ENCODE measurements around the gene RTN4. TPM values are rescaled to one million over a fixed set of nuclear protein-coding genes. Genes with fewer than 3 reads are reported as not detected.

Gene RTN4
- polyA plus RNA-seq, 1 experiment = 219 TPM

GRCh38 chr2:54964816-54965215 lies 85.4 kb downstream of the RTN4 start:
- no peak for DNase-seq (ENCODE audit: low read depth)
- ChIA-PET POLR2A (no interaction called here), CTCF (no interaction called here)
- Histone ChIP-seq H3K36me3 (ENCODE audit: control insufficient read depth, insufficient read depth, low read length) (peaks cover 4% of the 10 kb centered on the region; the same call in 1 of the 2 replicates), H3K4me3 (ENCODE audit: low read depth, low read length) (no peak overlapping the region), H3K27me3 (ENCODE audit: control insufficient read depth, insufficient read depth, low read length) (no peaks in the 10 kb centered on the region)
- no peak for TF ChIP-seq CTCF (IDR thresholded peaks at IDR 0.05; ENCODE audit: insufficient read depth, low read depth, low read length)

GRCh38 chr2:54964271-54964670 lies 86.0 kb downstream of the RTN4 start:
- Histone ChIP-seq H3K27me3 (ENCODE audit: control insufficient read depth, insufficient read depth, low read length) (no peaks in the 10 kb centered on the region), H3K36me3 (ENCODE audit: control insufficient read depth, insufficient read depth, low read length) (peaks cover 4% of the 10 kb centered on the region; the same call in 1 of the 2 replicates), H3K4me3 (ENCODE audit: low read depth, low read length) (no peak overlapping the region)
- POLR2A ChIA-PET = no interaction called here
- no peak for DNase-seq (ENCODE audit: low read depth)
- no peak for TF ChIP-seq CTCF (IDR thresholded peaks at IDR 0.05; ENCODE audit: insufficient read depth, low read depth, low read length)
- CTCF ChIA-PET = no interaction called here

- ChIA-PET CTCF (interaction anchor here (0.9 to 1.2 kb wide), 2 partner anchors 11 to 205 kb away, joined by 3 read pairs; no protein-coding TSS in a partner anchor), POLR2A (no interaction called here)
- Histone ChIP-seq H3K4me3 (ENCODE audit: low read depth, low read length) (no peak overlapping the region), H3K27me3 (ENCODE audit: control insufficient read depth, insufficient read depth, low read length) (no peaks in the 10 kb centered on the region), H3K36me3 (ENCODE audit: control insufficient read depth, insufficient read depth, low read length) (peaks cover 4% of the 10 kb centered on the region; the same call in 1 of the 2 replicates)
- no peak for DNase-seq (ENCODE audit: low read depth)
- TF ChIP-seq CTCF (IDR thresholded peaks at IDR 0.05; ENCODE audit: insufficient read depth, low read depth, low read length) = no peak
Measured at GRCh38 chr2:54963476-54963875, 86.8 kb downstream of the RTN4 start.

GRCh38 chr2:54962935-54963440 lies 87.3 kb downstream of the RTN4 start:
- CTCF ChIA-PET = interaction anchor here (0.9 to 1.2 kb wide), 2 partner anchors 11 to 205 kb away, joined by 3 read pairs; no protein-coding TSS in a partner anchor
- Histone ChIP-seq H3K4me3 (ENCODE audit: low read depth, low read length) (no peak overlapping the region), H3K36me3 (ENCODE audit: control insufficient read depth, insufficient read depth, low read length) (peaks cover 2% of the 10 kb centered on the region; the same call in 1 of the 2 replicates), H3K27me3 (ENCODE audit: control insufficient read depth, insufficient read depth, low read length) (no peaks in the 10 kb centered on the region)
- no peak for TF ChIP-seq CTCF (IDR thresholded peaks at IDR 0.05; ENCODE audit: insufficient read depth, low read depth, low read length)
- POLR2A ChIA-PET = no interaction called here
- no peak for DNase-seq (ENCODE audit: low read depth)

- peaks cover 2% of the 10 kb centered on the region; the same call in 1 of the 2 replicates for H3K36me3 ChIP-seq (ENCODE audit: control insufficient read depth, insufficient read depth, low read length)
- CTCF ChIA-PET = no interaction called here
- H3K27me3 ChIP-seq (ENCODE audit: control insufficient read depth, insufficient read depth, low read length) = no peaks in the 10 kb centered on the region
- no peak for DNase-seq (ENCODE audit: low read depth)
- H3K4me3 ChIP-seq (ENCODE audit: low read depth, low read length) = no peak overlapping the region
- no peak for TF ChIP-seq CTCF (IDR thresholded peaks at IDR 0.05; ENCODE audit: insufficient read depth, low read depth, low read length)
- POLR2A ChIA-PET = no interaction called here
Measured at GRCh38 chr2:54962511-54962910, 87.7 kb downstream of the RTN4 start.
